Left lobe of liver (tissue), 2 donors: ENCODE results near the gene KIF26B. TPM values are rescaled to one million over a fixed set of nuclear protein-coding genes. Genes with fewer than 3 reads are reported as not detected.

Experiments
- ATAC-seq: fragments of 200-7000 bp; cut with Tn5 transposase; one replicate; pipeline ENCODE4 v1.9.1; 2020; ENCODE audit warnings: mild to moderate bottlenecking, moderate library complexity
- DNase-seq: peaks from one replicate; pipeline ENCODE4 v3.0.0-alpha.2; 2020; ENCODE audit warnings: low spot score
- total RNA-seq: library from RNA; stranded (reverse); gene quantifications from one replicate; pipeline ENCODE4 v1.2.1, GENCODE V29; 2021
- donor health status: DM: no; HTN: no; CAD: no; lungs with moderate emphysema.
- donor health status: DM: no; HTN: yes; CAD: no.

The KIF26B gene
- total RNA-seq, 1 donor from 2014 or later, result 0.35 TPM

GRCh38 chr1:245168906-245169305 is 14.1 kb downstream of the KIF26B start:
- ATAC-seq, result no peak
- DNase-seq, result no peak

- DNase-seq (no peak), ATAC-seq (no peak)
Measured at GRCh38 chr1:245169376-245169775, 14.6 kb downstream of the KIF26B start.

GRCh38 chr1:245172026-245172425 is 17.2 kb downstream of the KIF26B start:
- no peak for ATAC-seq
- no peak for DNase-seq

DNA sequence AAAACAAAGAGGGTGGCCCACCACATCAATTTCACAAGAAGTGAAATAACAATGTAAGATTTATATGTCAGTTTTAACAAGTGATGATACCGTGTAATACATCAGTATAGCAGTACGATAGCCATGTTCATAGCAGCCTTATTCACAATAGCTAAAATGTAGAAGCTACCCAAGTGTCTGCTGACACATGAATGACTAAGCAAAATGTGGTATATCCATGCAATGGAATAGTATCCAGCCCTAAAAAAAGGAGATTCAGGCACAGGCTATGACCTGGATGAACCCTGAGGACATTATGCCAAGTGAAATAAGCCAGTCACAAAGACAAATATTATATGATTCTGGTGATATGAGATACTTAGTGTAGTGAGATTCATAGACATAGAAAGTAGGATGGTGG is 18.0 kb downstream of the KIF26B start:
- no peak for DNase-seq
- ATAC-seq, result no peak

- ATAC-seq, result no peak
- no peak for DNase-seq
Measured at GRCh38 chr1:245173446-245174211, 18.8 kb downstream of the KIF26B start.

- DNase-seq, result no peak
- ATAC-seq, result no peak
Measured at GRCh38 chr1:245177071-245177900, 22.5 kb downstream of the KIF26B start.

GRCh38 chr1:245179706-245180105 is 24.9 kb downstream of the KIF26B start:
- DNase-seq, result no peak
- ATAC-seq, result no peak

- ATAC-seq, result no peak
Measured at GRCh38 chr1:245180496-245181157, 25.8 kb downstream of the KIF26B start.

GRCh38 chr1:245181158-245181517 is 26.4 kb downstream of the KIF26B start:
- ATAC-seq, result no peak
- no peak for DNase-seq

More at GRCh38 chr1:245180496-245181157, 25.8 kb downstream of the KIF26B start:
- no peak for DNase-seq

DNA sequence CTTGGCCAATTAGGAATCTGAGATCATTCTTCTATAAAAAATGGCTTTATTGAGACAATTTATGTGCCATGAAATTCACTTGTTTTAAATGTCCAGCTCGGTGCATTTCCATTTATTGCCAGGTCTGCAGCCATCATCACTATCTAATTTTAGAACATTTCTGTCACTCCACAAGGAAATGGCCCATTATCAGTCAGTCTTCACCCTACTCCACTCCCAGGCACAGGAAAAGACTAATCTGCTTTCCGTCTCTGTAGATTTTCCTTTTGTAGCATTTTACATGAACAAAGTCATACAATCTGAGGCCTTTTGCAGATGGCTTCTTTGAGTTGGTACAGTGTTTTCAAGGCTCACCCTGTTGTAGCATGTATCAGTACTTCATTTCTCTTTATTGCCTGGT is 27.2 kb downstream of the KIF26B start:
- ATAC-seq, result no peak
- no peak for DNase-seq

- no peak for DNase-seq
- no peak for ATAC-seq
Measured at GRCh38 chr1:245183429-245183828, 28.6 kb downstream of the KIF26B start.

DNA sequence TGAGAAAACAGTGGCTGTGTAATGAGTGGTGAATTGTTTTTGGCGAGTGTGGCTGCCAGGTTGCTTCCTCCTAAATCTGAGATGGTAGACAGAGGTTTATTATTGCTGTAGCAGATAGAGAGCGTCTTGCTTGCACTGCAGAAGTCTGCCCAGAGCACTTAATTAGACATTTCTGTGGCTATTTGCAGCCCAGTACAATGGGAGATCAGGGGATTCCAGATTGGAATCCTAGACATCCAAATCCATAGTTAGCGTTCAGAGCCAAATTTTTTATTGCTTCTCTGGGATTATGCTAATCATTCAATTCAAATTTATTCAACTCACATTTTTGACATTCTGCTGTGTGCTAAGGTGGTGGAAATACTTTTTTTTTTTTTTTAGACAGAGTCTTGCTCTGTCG is 30.0 kb downstream of the KIF26B start:
- DNase-seq (no peak), ATAC-seq (no peak)

GRCh38 chr1:245188403-245188802 is 33.6 kb downstream of the KIF26B start:
- ATAC-seq, result no peak
- no peak for DNase-seq

- no peak for ATAC-seq
- no peak for DNase-seq
Measured at GRCh38 chr1:245195398-245195797, 40.6 kb downstream of the KIF26B start.

GRCh38 chr1:245197121-245197520 is 42.3 kb downstream of the KIF26B start:
- ATAC-seq, result no peak

GRCh38 chr1:245197911-245198379 is 43.2 kb downstream of the KIF26B start:
- ATAC-seq, result no peak
- DNase-seq, result no peak

More at GRCh38 chr1:245197121-245197520, 42.3 kb downstream of the KIF26B start:
- DNase-seq, result no peak

GRCh38 chr1:245198748-245199516 is 44.1 kb downstream of the KIF26B start:
- DNase-seq, result no peak
- ATAC-seq, result no peak

DNA sequence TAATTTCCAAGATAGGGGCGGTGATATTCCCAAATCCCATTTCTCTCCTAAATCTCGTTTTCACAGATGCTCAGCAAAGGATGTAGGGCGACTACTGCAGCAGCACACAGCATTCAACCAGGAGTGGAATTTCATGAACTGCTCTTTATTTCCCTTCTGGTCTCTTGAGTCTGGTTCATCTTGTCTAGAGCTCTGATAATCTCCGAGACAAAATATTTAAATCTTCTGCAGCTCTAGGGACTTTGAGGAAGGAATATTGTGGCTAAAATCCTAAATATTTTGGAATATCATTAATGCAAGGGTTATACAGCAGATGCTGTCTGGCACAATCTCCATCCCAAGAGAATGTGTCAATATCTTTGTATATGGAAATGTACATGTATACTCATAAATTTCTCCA is 45.4 kb downstream of the KIF26B start:
- no peak for ATAC-seq
- DNase-seq, result no peak

GRCh38 chr1:245201201-245201600 is 46.4 kb downstream of the KIF26B start:
- ATAC-seq (no peak), DNase-seq (no peak)

DNA sequence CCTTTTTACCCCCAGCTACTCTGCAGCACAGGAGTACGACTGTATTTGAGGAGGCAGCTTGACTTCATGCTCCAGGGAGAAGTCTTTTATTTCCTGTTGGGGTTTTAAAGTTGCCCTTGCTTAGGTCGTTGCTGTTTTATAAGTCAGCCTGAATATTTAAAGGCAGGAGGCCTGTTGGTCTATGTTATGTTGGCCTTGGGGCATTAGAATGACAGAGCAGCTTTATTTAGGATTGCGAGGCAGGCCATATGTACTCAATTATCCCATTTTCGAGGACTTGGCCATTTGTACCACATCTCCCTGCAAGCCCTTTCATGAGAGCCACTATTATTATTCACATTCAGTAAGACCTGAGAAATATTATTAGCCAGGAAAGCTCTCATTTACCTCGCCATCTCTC is 47.0 kb downstream of the KIF26B start:
- DNase-seq (no peak), ATAC-seq (no peak)

GRCh38 chr1:245205396-245205795 is 50.6 kb downstream of the KIF26B start:
- no peak for DNase-seq
- ATAC-seq, result no peak
